ENCODE results near the gene MYL4.
"Not testable (repeated sequence)": the region's sequence is repeated elsewhere in the genome, so short reads cannot be mapped to it uniquely, and the experiment has no call there.

MYL4 gene

GRCh38 chr17:47244697-47245096 lies 35.5 kb downstream of the MYL4 start:
- no peak for DNase-seq

- DNase-seq, result no peak
Observed at GRCh38 chr17:47246120-47246519, 37.0 kb downstream of the MYL4 start.

DNA sequence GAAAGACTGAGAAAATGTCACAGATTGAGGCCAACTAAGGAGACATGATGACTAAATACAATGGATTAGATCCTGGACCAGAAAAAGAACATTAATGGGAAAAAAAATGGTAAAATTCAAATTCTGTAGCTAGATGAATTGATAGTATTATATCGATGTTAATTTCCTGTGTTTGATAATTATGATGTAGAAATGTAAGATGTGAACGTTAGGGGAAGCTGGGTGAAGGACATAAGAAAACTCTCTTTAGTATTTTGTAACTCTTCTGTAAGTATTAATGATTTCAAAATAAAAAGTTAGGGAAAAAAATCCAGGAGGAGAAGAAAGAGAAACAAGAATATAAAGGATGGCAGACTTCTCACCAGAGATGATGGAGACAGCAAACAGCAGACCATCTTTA lies 41.7 kb downstream of the MYL4 start:
- no peak for DNase-seq

DNA sequence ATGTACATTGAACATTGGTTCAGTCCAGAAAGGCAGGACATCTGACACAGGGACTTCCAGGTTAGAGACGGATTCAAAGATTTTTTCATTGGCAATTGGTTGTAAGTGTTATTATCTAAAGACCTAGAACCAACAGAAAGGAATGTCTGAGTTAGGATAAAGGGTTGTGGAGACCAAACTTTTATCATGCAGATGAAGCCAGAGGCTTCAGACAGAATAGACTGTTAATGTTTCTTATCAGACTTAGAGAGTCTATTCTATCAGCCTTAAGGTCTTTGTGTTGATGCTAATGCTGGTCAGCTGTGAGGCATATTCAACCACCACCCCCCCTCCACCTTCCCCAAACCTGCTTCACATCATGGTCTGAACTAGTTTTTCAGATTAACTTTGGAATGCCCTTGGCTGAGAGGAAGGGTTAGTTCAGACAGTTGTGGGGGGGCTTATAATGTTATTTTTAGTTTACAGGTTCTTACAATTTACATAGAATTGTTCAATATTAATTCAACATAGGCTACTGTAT lies 42.3 kb downstream of the MYL4 start:
- no peak for DNase-seq

DNA sequence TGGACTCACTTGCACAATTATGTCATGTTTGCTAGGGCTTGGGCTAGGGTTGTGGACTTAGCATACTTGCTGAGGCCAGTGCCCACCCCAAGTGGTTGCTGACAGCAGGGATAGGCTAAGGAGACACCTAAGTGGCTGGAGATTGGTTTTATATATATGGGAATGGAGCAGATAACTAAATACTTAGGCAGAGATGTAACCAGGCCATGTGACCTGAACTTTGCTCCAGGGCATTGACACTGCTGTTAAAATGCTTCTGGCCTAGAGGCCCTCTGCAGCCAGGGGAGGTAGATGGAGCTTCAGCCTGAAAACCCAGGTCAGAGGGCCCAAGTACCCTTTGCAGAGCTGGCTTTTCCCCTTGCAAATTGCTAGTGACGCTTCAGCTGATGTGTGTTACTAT lies 43.1 kb downstream of the MYL4 start:
- DNase-seq, result no peak

GRCh38 chr17:47252766-47253512 lies 43.8 kb downstream of the MYL4 start:
- no peak for DNase-seq

- peak; percentile 64 for DNase-seq
Observed at GRCh38 chr17:47253541-47254402, 44.6 kb downstream of the MYL4 start, which contains the start of gene ITGB3. Gene ITGB3 (plus strand): TSS chr17:47253827. CDS start chr17:47253862, 35 bp downstream.

- DNase-seq, result no peak
Observed at GRCh38 chr17:47254403-47254943, 45.3 kb downstream of the MYL4 start.

DNA sequence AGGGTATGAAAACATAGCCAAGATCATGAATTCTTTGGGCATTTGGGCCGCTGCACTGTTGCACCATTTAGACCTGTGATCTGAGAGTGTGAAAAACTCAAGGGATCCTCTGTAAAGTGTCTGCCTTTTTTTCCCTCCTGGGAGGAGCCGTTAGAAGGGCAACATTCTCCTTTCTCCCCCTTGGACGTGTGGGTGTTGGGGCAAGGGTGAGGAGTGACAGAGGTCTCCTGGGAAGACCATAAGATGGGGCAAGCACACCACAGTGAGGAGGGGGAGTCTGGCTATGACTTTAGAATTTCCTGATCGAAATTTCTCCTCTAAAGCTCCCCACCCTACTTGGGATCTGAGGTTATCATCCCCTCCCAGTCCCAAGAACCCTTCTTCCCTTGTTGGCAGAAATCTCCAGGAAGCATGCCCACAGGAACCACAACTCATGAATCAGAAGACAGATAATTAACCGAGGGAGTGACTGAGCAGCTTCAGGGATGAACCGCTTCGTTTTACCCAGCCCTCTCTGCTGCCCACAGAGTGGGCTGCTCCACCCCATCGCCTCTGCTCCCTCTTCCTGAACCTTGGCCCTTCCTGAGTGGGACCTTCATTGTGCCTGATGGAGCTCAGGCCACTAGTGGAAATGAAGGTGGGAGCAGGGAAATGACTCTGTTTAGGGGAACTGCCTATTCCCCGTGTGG lies 48.6 kb downstream of the MYL4 start:
- no peak for DNase-seq

DNA sequence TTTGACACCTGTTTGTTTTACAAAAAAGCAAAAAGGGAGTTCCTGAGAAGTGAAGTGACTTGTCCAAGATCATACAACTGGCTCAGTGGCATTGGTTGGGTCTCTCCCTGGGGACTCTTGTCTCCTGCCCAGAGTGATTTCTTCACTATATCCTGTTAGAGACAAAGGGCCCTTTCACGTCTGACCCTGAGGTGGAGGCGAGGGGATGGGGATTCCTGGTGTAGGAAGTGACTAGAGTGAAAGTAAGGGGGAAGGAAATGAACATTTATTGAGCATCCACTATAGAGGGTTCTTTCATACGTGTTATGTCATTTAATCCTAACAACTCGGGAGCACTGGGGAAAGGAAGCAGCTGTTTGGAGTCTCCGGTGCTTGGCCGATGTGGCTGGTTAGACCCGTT lies 53.4 kb downstream of the MYL4 start:
- DNase-seq, result no peak

DNA sequence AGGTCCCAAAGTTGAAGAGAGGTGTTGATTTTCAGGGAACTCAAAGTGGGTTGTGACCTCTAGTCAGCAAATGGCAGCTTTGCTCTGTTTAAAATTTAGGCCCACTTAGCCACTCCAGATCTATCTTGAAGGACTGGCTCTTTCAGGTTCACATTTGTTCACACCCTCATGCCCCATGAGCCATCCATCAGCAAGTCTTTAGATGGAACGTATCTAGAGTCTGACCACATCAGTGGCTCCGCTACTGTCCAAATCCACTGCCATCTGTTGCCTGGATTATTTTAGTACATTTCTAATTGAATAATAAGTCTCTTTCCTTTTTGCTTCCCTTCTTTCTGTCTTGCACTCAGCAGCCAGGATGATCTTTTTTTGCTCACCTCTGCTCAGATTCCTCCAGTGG lies 55.0 kb downstream of the MYL4 start:
- no peak for DNase-seq

- DNase-seq, result no peak
Observed at GRCh38 chr17:47265983-47266541, 56.9 kb downstream of the MYL4 start.

DNA sequence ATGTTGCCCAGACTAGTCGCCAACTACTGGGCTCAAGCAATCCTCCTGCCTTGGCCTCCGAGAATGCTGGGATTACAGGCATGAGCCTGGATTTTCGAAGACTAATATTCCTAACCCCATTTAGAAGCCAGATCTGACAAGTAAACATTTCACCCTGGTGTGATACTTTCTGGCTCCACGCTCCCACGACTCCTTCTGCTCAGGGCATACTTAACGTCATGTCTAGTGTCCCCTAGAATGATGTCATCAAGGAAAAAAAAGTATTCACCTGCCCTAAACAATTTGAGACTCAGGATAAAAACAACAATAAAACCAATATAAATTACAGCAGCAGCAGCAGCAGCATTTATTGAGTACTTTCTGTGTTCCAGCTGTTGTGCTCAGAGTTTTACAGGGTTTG lies 57.6 kb downstream of the MYL4 start:
- no peak for DNase-seq

DNA sequence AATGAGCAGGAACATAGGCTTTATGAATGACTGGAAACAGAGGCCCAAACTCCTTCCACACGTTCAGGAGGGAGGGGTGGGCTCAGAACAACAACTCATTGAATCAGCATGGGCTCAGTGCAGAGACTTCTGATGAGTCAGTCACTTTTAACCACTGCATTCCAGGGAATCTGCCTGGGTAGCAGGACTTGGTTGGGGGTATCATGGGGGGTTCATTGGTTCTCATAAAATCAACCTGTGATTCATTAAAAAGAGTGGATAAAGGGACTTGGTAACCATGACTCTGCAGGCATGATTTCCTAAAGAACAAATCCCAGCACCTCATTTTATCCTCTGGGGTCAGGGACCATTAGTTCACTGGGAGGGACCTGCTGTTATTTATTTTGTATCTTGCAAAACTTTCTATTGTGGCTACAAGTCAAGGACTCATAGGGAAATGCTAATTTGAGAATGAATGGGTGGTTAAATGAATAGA lies 58.2 kb downstream of the MYL4 start:
- no peak for DNase-seq

DNA sequence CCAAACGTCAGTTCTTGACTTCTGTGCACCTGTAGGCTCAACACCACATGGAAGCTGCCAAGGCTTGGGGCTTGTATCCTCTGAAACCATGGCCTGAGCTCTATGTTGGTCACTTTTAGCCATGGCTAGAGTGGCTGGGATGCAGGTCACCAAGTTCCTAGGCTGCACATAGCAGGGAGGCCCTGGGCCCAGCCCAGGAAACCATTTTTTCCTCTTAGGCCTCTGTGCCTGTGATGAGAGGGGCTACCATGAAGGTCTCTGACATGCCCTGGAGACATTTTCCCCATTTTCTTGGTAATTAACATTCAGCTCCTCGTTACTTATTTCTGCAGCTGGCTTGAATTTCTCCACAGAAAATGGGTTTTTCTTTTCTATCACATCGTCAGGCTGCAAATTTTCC lies 59.8 kb downstream of the MYL4 start:
- DNase-seq, result not testable (repeated sequence)

DNA sequence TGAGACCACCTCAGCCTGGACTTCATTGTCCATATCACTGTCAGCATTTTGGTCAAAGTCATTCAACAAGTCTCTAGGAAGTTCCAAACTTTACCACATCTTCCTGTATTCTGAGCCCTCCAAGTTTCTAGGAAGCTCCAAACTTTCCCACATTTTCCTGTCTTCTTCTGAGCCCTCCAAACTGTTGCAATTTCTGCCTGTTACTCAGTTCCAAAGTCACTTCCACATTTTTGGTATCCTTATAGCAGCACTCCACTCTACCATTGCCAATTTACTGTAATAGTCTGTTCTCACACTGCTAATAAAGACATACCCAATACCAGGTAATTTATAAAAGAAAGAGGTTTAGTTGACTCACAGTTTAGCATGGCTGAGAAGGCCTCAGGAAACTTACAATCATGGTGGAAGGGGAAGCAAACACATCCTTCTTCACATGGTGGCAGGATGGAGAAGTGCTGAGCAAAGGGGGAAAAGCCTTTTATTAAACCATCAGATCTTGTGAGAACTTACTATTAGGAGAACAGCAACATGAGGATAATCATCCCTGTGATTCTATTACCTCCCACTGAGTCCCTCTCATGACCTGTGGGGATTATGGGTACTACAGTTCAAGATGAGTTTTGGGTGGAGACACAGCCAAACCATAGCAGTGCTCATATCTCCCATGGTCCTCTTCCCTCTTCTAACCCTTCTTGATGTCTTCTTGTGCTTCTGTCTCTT lies 60.6 kb downstream of the MYL4 start:
- DNase-seq, result not testable (repeated sequence)

DNA sequence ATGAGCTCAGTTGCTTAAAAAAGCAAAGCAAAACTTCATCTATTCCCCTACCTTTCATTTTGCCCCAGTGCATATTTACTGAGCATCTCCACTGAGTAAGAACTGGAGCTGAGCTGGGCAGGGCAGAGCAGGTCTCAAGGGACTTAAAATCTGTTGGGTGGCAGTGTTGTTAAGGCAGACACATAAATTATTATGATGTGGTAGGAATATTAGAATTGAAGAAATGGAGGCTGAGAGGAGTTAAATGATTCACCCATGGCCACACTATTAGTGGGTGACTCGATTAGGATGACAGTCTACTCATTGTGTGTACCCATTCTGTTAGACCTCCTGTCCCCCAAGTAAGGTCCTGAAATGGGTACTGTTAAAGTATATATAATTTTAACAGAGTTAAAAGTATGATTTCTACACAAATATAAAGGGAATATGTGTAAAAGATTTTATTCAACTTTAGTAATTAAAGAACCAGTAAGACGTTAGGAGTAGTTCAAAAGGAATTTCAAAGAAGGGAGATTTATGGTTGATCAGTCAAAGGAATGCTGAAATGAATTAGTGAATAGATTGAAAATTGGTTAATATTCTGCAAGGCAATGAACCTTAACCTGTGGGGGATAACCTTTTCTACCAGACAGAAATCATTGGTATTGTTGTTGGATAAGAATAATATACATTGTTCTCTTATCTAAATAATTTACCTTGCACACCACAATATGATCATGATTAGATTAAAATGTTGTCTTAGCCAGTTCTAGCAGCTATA lies 62.0 kb downstream of the MYL4 start:
- no peak for DNase-seq

DNA sequence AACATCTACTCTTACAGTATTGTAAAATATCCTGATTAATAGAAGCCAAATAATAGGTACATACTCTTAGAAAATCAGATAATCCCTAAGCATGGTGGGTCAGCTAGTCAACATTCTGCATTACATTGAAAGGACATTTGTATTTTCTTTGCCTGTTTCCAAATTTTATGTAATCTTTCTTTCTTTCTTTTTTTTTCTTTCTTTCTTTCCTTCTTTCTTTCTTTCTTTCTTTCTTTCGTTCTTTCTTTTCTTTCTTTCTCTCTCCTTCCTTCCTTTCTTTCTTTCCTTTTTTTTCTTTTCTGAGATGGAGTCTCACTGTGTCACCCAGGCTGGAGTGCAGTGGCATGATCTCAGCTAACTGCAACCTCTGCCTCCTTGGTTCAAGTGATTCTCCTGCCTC lies 63.3 kb downstream of the MYL4 start:
- no peak for DNase-seq

DNA sequence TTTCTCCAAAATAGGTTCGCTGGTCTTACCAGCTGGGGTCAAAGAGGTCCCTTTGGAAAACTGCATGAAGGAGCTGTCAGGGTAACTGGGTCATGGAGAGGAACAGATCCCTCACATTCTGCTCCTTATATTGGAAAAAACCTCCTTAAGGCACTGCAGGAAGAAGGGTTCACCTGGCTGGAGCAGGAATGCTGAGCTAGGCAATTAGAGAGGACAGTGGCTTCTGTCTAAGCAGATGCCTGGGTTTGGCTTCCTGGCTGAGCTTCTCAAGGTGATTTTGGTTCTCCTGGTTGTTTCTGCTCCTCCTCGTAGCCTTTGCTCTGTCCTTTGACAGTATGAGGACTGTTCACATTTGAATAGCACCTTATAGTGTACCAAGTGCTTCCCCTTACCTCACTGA lies 64.1 kb downstream of the MYL4 start:
- DNase-seq, result no peak

Measured in stimulated activated CD4-positive, alpha-beta T cell treated with anti-CD3 and anti-CD28 coated beads, Interleukin-4, amount 100 ng/mL, for 1 hour (primary cell).